Neural cell (in vitro differentiated cells): ENCODE results near the gene NOTCH2.

Experiments
- EZH2 ChIP-seq: fragments of 200-600, 300-800 bp; shearing (Covaris generic), sonication (generic); IDR thresholded peaks from 2 replicates; pipeline ENCODE4 v1.6.1; 2014; ENCODE audit warnings: antibody characterized with exemption, low read length, borderline replicate concordance, mild to moderate bottlenecking; ENCODE audit not compliant: insufficient read depth, poor library complexity, severe bottlenecking
- POLR2AphosphoS5 ChIP-seq: IDR thresholded peaks from 2 replicates; pipeline ENCODE4 v1.6.1; 2012
- TF ChIP-seq, protein P1 (sequence below): fragments of 450-650 bp; IDR thresholded peaks from 2 replicates; pipeline ENCODE4 v1.5.1; 2014; ENCODE audit warnings: antibody characterized with exemption, mild to moderate bottlenecking, moderate library complexity; ENCODE audit not compliant: poor library complexity, severe bottlenecking
- TF ChIP-seq, protein P2 (sequence below): IDR thresholded peaks from 2 replicates; pipeline ENCODE4 v1.6.1; 2012; ENCODE audit warnings: borderline replicate concordance

DNA sequence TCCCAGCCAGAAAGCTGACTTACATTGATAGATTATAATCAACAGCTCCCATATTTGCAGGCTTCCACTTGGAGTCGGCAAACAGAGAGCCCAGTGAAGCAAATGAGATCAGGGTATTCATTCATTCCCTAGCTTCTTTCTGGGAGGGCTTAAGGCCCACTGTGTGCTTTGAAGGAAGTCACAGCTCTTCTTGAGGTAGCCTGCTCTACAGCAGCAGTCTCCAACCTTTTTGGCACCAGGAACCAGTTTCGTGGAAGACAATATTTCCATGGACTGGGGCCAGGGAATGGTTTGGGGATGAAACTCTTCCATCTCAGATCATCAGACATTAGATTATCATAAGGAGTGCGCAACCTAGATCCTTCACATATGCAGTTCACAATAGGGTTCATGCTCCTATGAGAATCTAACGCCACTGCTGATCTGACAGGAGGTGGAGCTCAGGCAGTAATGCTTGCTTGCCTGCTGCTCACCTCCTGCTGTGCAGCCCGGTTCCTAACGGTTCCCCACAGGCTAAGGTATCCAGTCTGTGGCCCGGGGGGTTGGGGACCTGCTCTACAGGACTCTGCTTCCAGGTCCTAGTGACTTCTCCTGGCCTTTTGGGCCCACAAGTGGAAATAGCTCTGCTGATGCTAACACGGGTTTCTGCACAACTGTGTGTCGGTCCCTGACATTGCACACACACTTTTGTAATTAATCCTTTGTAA is 159.4 kb downstream of the NOTCH2 start:
- TF ChIP-seq, protein P1, sequence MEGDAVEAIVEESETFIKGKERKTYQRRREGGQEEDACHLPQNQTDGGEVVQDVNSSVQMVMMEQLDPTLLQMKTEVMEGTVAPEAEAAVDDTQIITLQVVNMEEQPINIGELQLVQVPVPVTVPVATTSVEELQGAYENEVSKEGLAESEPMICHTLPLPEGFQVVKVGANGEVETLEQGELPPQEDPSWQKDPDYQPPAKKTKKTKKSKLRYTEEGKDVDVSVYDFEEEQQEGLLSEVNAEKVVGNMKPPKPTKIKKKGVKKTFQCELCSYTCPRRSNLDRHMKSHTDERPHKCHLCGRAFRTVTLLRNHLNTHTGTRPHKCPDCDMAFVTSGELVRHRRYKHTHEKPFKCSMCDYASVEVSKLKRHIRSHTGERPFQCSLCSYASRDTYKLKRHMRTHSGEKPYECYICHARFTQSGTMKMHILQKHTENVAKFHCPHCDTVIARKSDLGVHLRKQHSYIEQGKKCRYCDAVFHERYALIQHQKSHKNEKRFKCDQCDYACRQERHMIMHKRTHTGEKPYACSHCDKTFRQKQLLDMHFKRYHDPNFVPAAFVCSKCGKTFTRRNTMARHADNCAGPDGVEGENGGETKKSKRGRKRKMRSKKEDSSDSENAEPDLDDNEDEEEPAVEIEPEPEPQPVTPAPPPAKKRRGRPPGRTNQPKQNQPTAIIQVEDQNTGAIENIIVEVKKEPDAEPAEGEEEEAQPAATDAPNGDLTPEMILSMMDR = no peak
- TF ChIP-seq, protein P2, sequence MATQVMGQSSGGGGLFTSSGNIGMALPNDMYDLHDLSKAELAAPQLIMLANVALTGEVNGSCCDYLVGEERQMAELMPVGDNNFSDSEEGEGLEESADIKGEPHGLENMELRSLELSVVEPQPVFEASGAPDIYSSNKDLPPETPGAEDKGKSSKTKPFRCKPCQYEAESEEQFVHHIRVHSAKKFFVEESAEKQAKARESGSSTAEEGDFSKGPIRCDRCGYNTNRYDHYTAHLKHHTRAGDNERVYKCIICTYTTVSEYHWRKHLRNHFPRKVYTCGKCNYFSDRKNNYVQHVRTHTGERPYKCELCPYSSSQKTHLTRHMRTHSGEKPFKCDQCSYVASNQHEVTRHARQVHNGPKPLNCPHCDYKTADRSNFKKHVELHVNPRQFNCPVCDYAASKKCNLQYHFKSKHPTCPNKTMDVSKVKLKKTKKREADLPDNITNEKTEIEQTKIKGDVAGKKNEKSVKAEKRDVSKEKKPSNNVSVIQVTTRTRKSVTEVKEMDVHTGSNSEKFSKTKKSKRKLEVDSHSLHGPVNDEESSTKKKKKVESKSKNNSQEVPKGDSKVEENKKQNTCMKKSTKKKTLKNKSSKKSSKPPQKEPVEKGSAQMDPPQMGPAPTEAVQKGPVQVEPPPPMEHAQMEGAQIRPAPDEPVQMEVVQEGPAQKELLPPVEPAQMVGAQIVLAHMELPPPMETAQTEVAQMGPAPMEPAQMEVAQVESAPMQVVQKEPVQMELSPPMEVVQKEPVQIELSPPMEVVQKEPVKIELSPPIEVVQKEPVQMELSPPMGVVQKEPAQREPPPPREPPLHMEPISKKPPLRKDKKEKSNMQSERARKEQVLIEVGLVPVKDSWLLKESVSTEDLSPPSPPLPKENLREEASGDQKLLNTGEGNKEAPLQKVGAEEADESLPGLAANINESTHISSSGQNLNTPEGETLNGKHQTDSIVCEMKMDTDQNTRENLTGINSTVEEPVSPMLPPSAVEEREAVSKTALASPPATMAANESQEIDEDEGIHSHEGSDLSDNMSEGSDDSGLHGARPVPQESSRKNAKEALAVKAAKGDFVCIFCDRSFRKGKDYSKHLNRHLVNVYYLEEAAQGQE = no peak
- TF ChIP-seq POLR2AphosphoS5 = no peak
- no peak for TF ChIP-seq EZH2
